GM12878 (cell line): ENCODE measurements around the gene DUSP18. TPM values are rescaled to one million over a fixed set of nuclear protein-coding genes. Genes with fewer than 3 reads are reported as not detected.

Experiments used
- ATAC-seq: fragments of 200-7000 bp; cut with Tn5 transposase; 3 replicates; pipeline ENCODE4 v1.9.1; 2020; ENCODE audit warnings: mild to moderate bottlenecking, moderate library complexity
- BruUV-seq: library from RNA; stranded (reverse); fragments of 400-500 nt; replicated peaks from 2 replicates; lab custom pipeline; 2021; lab: Mats Ljungman, UMichigan
- CTCF ChIA-PET: fragments of 300-600 bp; sonication (Branson Sonifier 250); formaldehyde crosslinking; extraction: SDS; loops from one replicate; lab custom pipeline; 2021; ENCODE audit warnings: inconsistent platforms; lab: Yijun Ruan, JAX
- POLR2A ChIA-PET: fragments of 350-600 bp; formaldehyde crosslinking; extraction: SDS; loops from one replicate; lab custom pipeline; 2021; ENCODE audit warnings: inconsistent platforms; lab: Charles Lee
- RAD21 ChIA-PET: fragments of 300-600 bp; sonication (Branson Sonifier 250); formaldehyde crosslinking; loops from one replicate; lab custom pipeline; 2023; ENCODE audit warnings: antibody characterized with exemption; ENCODE audit not compliant: unreplicated experiment; lab: Charles Lee
- SMC1A ChIA-PET: fragments of 300-600 bp; sonication (Branson Sonifier 250); formaldehyde crosslinking; loops from one replicate; lab custom pipeline; 2023; ENCODE audit not compliant: unreplicated experiment, uncharacterized antibody; lab: Charles Lee
- DNase-seq: peaks from one replicate; pipeline ENCODE4 v3.0.0-alpha.2; 2011; ENCODE audit warnings: low read depth, low spot score
- FAIRE-seq: peaks from 3 replicates; lab custom pipeline; 2011; peaks lifted over from hg19 to GRCh38; lab: Jason Lieb, UNC
- H2AFZ ChIP-seq: 2 replicates; pipeline ENCODE4 v1.6.0; 2011; ENCODE audit warnings: low read depth, low read length, control low read depth; ENCODE audit not compliant: control insufficient read depth
- H3K27ac ChIP-seq: 2 replicates; pipeline ENCODE4 v1.5.1; 2011; ENCODE audit warnings: control low read depth; ENCODE audit not compliant: control insufficient read depth, insufficient read depth
- H3K27me3 ChIP-seq, 2 experiments: replicated peaks in 1 of 2; 2 replicates each; pipeline versions ENCODE4 v1.6.0 to v1.6.1; 2011; ENCODE audit warnings: low read length in 1 of 2; ENCODE audit not compliant: control insufficient read depth in 2 of 2, insufficient read depth in 2 of 2
- H3K36me3 ChIP-seq, 2 experiments: 2 replicates each; pipeline ENCODE4 v1.5.1; 2011; ENCODE audit warnings: low read length in 1 of 2; ENCODE audit not compliant: control insufficient read depth in 2 of 2, insufficient read depth in 2 of 2
- H3K4me1 ChIP-seq: 2 replicates; pipeline ENCODE4 v1.6.1; 2011; ENCODE audit warnings: mild to moderate bottlenecking, low read length, moderate library complexity, mixed read lengths; ENCODE audit not compliant: control insufficient read depth, insufficient read depth
- H3K4me2 ChIP-seq: 2 replicates; pipeline ENCODE4 v1.6.0; 2011; ENCODE audit warnings: control low read depth; ENCODE audit not compliant: control insufficient read depth, insufficient read depth
- H3K4me3 ChIP-seq: fragments of 200-600 bp; sonication (generic); 2 replicates; pipeline ENCODE4 v1.5.1; 2016
- H3K79me2 ChIP-seq: 2 replicates; pipeline ENCODE4 v1.6.0; 2011; ENCODE audit warnings: low read length; ENCODE audit not compliant: control insufficient read depth, insufficient read depth
- H3K9ac ChIP-seq: 2 replicates; pipeline ENCODE4 v1.8.0; 2011; ENCODE audit warnings: low read length, control low read depth, mixed read lengths; ENCODE audit not compliant: control insufficient read depth, insufficient read depth
- H3K9me3 ChIP-seq: replicated peaks from 3 replicates; pipeline ENCODE4 v1.5.1; 2011; ENCODE audit warnings: mild to moderate bottlenecking, low read length; ENCODE audit not compliant: control insufficient read depth, insufficient read depth
- H4K20me1 ChIP-seq: 2 replicates; pipeline ENCODE4 v1.6.0; 2011; ENCODE audit not compliant: control insufficient read depth, insufficient read depth
- BRCA1 ChIP-seq: IDR thresholded peaks from 2 replicates; pipeline ENCODE4 v1.6.1; 2011; ENCODE audit warnings: low read depth, low read length, improper control_type of control experiment
- CEBPB ChIP-seq, 2 experiments: fragments of 150-350 bp in 1 of 2; IDR thresholded peaks; 2 replicates each; pipeline ENCODE4 v1.6.1; 2012 to 2014; ENCODE audit warnings: low read depth in 2 of 2, low read length in 2 of 2, borderline replicate concordance in 1 of 2, inconsistent platforms in 1 of 2
- EZH2 ChIP-seq: IDR thresholded peaks from 2 replicates; pipeline ENCODE4 v1.6.1; 2012; ENCODE audit warnings: low read depth, mild to moderate bottlenecking, control low read depth, inconsistent platforms, low read length, borderline replicate concordance; ENCODE audit not compliant: control insufficient read depth
- NFYB ChIP-seq: IDR thresholded peaks from 2 replicates; pipeline ENCODE4 v1.6.1; 2011; ENCODE audit warnings: low read depth, mild to moderate bottlenecking, low read length, improper control_type of control experiment, moderate library complexity; ENCODE audit not compliant: insufficient read depth
- PAX5 ChIP-seq: IDR thresholded peaks from 2 replicates; pipeline ENCODE4 v1.6.1; 2011; ENCODE audit warnings: low read depth, low read length, borderline replicate concordance
- PML ChIP-seq: IDR thresholded peaks from 2 replicates; pipeline ENCODE4 v1.6.1; 2012; ENCODE audit warnings: low read length, inconsistent platforms
- RB1 ChIP-seq: fragments of 450-650 bp; formaldehyde crosslinking; IDR thresholded peaks from 2 replicates; pipeline ENCODE4 v1.6.1; 2017; ENCODE audit warnings: mild to moderate bottlenecking, borderline replicate concordance
- WGBS: methylation state at CpG from one replicate; pipeline ENCODE4 v1.1.6; 2016; ENCODE audit warnings: low lambda C conversion rate; ENCODE audit not compliant: insufficient replicate concordance, insufficient coverage; ENCODE audit errors: missing lambda C conversion rate; 5-methylcytosine and 5-hydroxymethylcytosine counted together
- in situ Hi-C: fragments of 300-500 bp; cut with MboI; formaldehyde crosslinking; loops from 9 replicates; pipeline ENCODE4 v1.14.3; 2018; ENCODE audit warnings: mixed read lengths
- intact Hi-C: fragments of 100-400 bp; cut with micrococcal nuclease; formaldehyde crosslinking; loops from one replicate; pipeline ENCODE4 v1.14.2; 2022; ENCODE audit not compliant: unreplicated experiment
- polyA plus RNA-seq, 11 experiments: library from polyadenylated mRNA; depleted of rRNA in 4 of 11; unstranded in 6 of 11; stranded (reverse) in 5 of 11; fragments of >200 nt; fragmentation: Nextera tagmentation in 4 of 11; fragmentation: Illumina TruSeq in 1 of 11; extraction: Ambion mirVana in 4 of 11; extraction: Trizol in 1 of 11; gene quantifications; 1 replicate in 1 of 11; 2 replicates in 10 of 11; pipeline versions ENCODE4 v1.2.1 to v1.2.3, GENCODE V29; 2011 to 2016; ENCODE audit warnings: inconsistent platforms in 2 of 11, missing spikeins in 2 of 11, low read depth in 1 of 11
- total RNA-seq, 4 experiments: library from RNA; depleted of rRNA in 3 of 4; stranded (reverse); fragments of >200 nt in 3 of 4; fragmentation: Illumina TruSeq in 1 of 4; extraction: Trizol in 1 of 4; gene quantifications; 2 replicates each; pipeline versions ENCODE4 v1.2.1 to v1.2.3, GENCODE V29; 2013 to 2021
- TF ChIP-seq, protein P1 (sequence below): fragments of 450-650 bp; IDR thresholded peaks from 2 replicates; pipeline ENCODE4 v1.6.1; 2017; ENCODE audit warnings: mild to moderate bottlenecking, low read depth, inconsistent platforms; ENCODE audit not compliant: poor library complexity, severe bottlenecking
- TF ChIP-seq, protein P2 (sequence below): fragments of 450-650 bp; IDR thresholded peaks from 2 replicates; pipeline ENCODE4 v1.6.1; 2018; ENCODE audit warnings: mild to moderate bottlenecking, low read depth, moderate library complexity; ENCODE audit not compliant: partially characterized antibody

DUSP18 gene
- total and polyA plus RNA-seq, 10 of the 15 experiments (the other 5 are each of a cell fraction or from before 2014, with no cell fraction given), result 1.9 to 11.9 (median 7.7) TPM

DNA sequence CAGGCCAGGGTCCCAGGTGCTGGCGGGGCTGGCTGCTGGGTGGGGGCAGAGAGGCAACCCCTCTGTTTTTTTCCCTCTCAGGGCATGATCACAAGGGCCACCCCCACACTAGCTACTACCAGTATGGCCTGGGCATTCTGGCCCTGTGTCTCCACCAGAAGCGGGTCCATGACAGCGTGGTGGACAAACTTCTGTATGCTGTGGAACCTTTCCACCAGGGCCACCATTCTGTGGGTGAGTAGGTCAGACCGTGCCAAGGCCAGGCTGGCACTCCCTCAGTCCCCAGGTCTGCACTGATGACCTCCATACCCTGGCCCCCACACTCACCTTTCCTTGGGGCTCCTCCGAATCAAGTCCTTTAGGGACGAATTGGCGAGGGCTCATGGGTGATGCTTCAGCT is 53.4 kb downstream of the DUSP18 start:
- Histone ChIP-seq H3K27ac (no peak overlapping the region), H4K20me1 (no peaks in the 10 kb centered on the region), H3K4me2 (no peak overlapping the region), H3K9ac (no peak overlapping the region), H3K4me1 (peaks cover 14% of the 10 kb centered on the region), H3K4me3 (no peak overlapping the region), H3K27me3 (no peaks in the 10 kb centered on the region), H3K9me3 (no peaks in the 10 kb centered on the region), H3K79me2 (no peaks in the 10 kb centered on the region), H3K36me3 (no peaks in the 10 kb centered on the region), H2AFZ (no peak overlapping the region)
- ATAC-seq (no peak), DNase-seq (no peak), FAIRE-seq (no peak)
- intact Hi-C loops, result no loop called here
- ChIA-PET SMC1A (no interaction called here), POLR2A (interaction anchor here (0.6 kb wide), 1 partner anchor 20 kb away, joined by 3 read pairs; no protein-coding TSS in a partner anchor), RAD21 (interaction anchor here (1.1 kb wide), 1 partner anchor 141 kb away, joined by 3 read pairs; no protein-coding TSS in a partner anchor), CTCF (interaction anchor here (1.1 kb wide), 1 partner anchor 20 kb away, joined by 4 read pairs; no protein-coding TSS in a partner anchor)
- in situ Hi-C loops, result no loop called here
- TF ChIP-seq BRCA1, result no peak
- no peak for TF ChIP-seq PML
- TF ChIP-seq EZH2, result no peak
- TF ChIP-seq PAX5, result no peak
- TF ChIP-seq RB1, result no peak
- TF ChIP-seq NFYB, result no peak
- no peak for TF ChIP-seq CEBPB (IDR thresholded peaks at IDR 0.05; ENCODE audit: borderline replicate concordance in 1 of 2, low read depth in 2 of 2, low read length in 2 of 2)
- TF ChIP-seq, protein P1, sequence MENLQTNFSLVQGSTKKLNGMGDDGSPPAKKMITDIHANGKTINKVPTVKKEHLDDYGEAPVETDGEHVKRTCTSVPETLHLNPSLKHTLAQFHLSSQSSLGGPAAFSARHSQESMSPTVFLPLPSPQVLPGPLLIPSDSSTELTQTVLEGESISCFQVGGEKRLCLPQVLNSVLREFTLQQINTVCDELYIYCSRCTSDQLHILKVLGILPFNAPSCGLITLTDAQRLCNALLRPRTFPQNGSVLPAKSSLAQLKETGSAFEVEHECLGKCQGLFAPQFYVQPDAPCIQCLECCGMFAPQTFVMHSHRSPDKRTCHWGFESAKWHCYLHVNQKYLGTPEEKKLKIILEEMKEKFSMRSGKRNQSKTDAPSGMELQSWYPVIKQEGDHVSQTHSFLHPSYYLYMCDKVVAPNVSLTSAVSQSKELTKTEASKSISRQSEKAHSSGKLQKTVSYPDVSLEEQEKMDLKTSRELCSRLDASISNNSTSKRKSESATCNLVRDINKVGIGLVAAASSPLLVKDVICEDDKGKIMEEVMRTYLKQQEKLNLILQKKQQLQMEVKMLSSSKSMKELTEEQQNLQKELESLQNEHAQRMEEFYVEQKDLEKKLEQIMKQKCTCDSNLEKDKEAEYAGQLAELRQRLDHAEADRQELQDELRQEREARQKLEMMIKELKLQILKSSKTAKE, result no peak
- TF ChIP-seq, protein P2, sequence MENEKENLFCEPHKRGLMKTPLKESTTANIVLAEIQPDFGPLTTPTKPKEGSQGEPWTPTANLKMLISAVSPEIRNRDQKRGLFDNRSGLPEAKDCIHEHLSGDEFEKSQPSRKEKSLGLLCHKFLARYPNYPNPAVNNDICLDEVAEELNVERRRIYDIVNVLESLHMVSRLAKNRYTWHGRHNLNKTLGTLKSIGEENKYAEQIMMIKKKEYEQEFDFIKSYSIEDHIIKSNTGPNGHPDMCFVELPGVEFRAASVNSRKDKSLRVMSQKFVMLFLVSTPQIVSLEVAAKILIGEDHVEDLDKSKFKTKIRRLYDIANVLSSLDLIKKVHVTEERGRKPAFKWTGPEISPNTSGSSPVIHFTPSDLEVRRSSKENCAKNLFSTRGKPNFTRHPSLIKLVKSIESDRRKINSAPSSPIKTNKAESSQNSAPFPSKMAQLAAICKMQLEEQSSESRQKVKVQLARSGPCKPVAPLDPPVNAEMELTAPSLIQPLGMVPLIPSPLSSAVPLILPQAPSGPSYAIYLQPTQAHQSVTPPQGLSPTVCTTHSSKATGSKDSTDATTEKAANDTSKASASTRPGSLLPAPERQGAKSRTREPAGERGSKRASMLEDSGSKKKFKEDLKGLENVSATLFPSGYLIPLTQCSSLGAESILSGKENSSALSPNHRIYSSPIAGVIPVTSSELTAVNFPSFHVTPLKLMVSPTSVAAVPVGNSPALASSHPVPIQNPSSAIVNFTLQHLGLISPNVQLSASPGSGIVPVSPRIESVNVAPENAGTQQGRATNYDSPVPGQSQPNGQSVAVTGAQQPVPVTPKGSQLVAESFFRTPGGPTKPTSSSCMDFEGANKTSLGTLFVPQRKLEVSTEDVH, result no peak
- no TSS peak for BruUV-seq
- WGBS, result 51% methylated on average over 7 of the region's 7 CpGs
